ENCODE results near the gene TOPBP1. TPM values are rescaled to one million over a fixed set of nuclear protein-coding genes. Genes with fewer than 3 reads are reported as not detected.
A peak's percentile ranks its signal among the peaks of the same experiment; 100 is the strongest.

Gene TOPBP1
- total and polyA plus RNA-seq, 9 of the 15 experiments (the other 6 are each of a cell fraction or from before 2014, with no cell fraction given), result 16.6 to 77.6 (median 58.2) TPM

GRCh38 chr3:133574260-133574881 is 87.4 kb downstream of the TOPBP1 start:
- H3K4me1 ChIP-seq (replicated peaks in 1 of 2; ENCODE audit: control insufficient read depth in 2 of 2, insufficient read depth in 2 of 2, low read length in 2 of 2), result peaks cover 7 to 22% of the 10 kb centered on the region in 2 experiments; a peak in 4 of 5 replicates
- H2AFZ ChIP-seq (ENCODE audit: low read depth, low read length), result 0 out of 2 replicates have a peak overlapping the region, but pooled peaks have one; percentile 40
- WGBS (ENCODE audit: insufficient coverage, low coverage, missing lambda C conversion rate), result 0% methylated on average over 19 of the region's 54 CpGs
- H4K20me1 ChIP-seq (replicated peaks; ENCODE audit: control insufficient read depth, insufficient read depth, low read length), result peaks cover 29% of the 10 kb centered on the region
- in situ Hi-C loops (cut with MboI), result no loop called here
- H3K36me3 ChIP-seq (ENCODE audit: control insufficient read depth, insufficient read depth, low read length), result peaks cover 46% of the 10 kb centered on the region
- no peaks in the 10 kb centered on the region for H3K9me3 ChIP-seq (replicated peaks; ENCODE audit: control insufficient read depth, insufficient read depth, low read depth, low read length)
- peak overlapping the region; percentile 81 to 96 for H3K9ac ChIP-seq (ENCODE audit: insufficient read depth in 1 of 2, low read depth in 2 of 2, low read length in 2 of 2)
- no peaks in the 10 kb centered on the region for H3K9me1 ChIP-seq (ENCODE audit: control insufficient read depth, insufficient read depth, low read length)
- intact Hi-C loops (cut with micrococcal nuclease), result loop anchor here (10.0 kb wide), 1 partner anchor 850 kb away; the partner anchor contains the start of gene NPHP3
- peak overlapping the region; percentile 91 for H3K27ac ChIP-seq (ENCODE audit: extremely low read depth, low read depth, low read length)
- FAIRE-seq (peak; percentile 19), DNase-seq (ENCODE audit: extremely low read depth in 1 of 4, low spot score in 3 of 4) (peak; percentile 53 to 66 (median 60)), ATAC-seq (peak; percentile 54)
- H3K79me2 ChIP-seq (ENCODE audit: control insufficient read depth, insufficient read depth, low read length), result peaks cover 56% of the 10 kb centered on the region
- peak overlapping the region; percentile 94 for H3K4me2 ChIP-seq (ENCODE audit: insufficient read depth, low read length)
- POLR2A ChIA-PET, result interaction anchor here (0.7 to 2.1 kb wide), 4 partner anchors 13 to 106 kb away, joined by 3 to 6 read pairs (median 4); no protein-coding TSS in a partner anchor
- no TSS peak for BruUV-seq (replicated peaks)
- peak overlapping the region; percentile 80 for H3K4me3 ChIP-seq
- CTCF ChIA-PET (ENCODE audit: low intra/inter-chr PET ratio), result no interaction called here
- H3K27me3 ChIP-seq (ENCODE audit: control insufficient read depth in 2 of 2, insufficient read depth in 2 of 2, low read length in 2 of 2), result no peaks in the 10 kb centered on the region
- TF ChIP-seq NR3C1 (CRISPR knock-in tag; IDR thresholded peaks at IDR 0.05) (peak; percentile 57; the same call in 1 of the 2 replicates), HDAC1 (IDR thresholded peaks at IDR 0.05) (peak in 1 of 2 experiments; percentile 63; a peak in 2 of 4 replicates), CXXC5 (CRISPR knock-in tag; IDR thresholded peaks at IDR 0.05) (peak; percentile 60), HMGN3 (IDR thresholded peaks at IDR 0.05; ENCODE audit: borderline replicate concordance, extremely low read depth, insufficient read length, low read depth, low read length) (peak; percentile 49), VEZF1 (CRISPR knock-in tag; IDR thresholded peaks at IDR 0.05) (peak; percentile 87), NCOA2 (IDR thresholded peaks at IDR 0.05; ENCODE audit: partially characterized antibody in 2 of 2) (no peak), ATF1 (CRISPR knock-in tag; IDR thresholded peaks at IDR 0.05) (no peak), ATF1 (tag; IDR thresholded peaks at IDR 0.05) (peak; percentile 72), HMG20A (CRISPR knock-in tag; conservative IDR thresholded peaks at IDR 0.05) (no peak), POLR2G (IDR thresholded peaks at IDR 0.05; ENCODE audit: low read depth, low read length) (peak; percentile 46), ATF7 (IDR thresholded peaks at IDR 0.05) (peak; percentile 55), CHD1 (IDR thresholded peaks at IDR 0.05; ENCODE audit: low read length) (peak; percentile 34), MAZ (CRISPR knock-in tag; conservative IDR thresholded peaks at IDR 0.05 in 1 of 2, IDR thresholded peaks at IDR 0.05 in 1 of 2) (peak in 1 of 2 experiments; percentile 59; a peak in 1 of 4 replicates), HIVEP1 (CRISPR knock-in tag; IDR thresholded peaks at IDR 0.05) (no peak), MNT (conservative IDR thresholded peaks at IDR 0.05) (peak; percentile 60 to 80), USF1 (CRISPR knock-in tag; IDR thresholded peaks at IDR 0.05) (peak; percentile 80), MAX (CRISPR knock-in tag; IDR thresholded peaks at IDR 0.05) (peak; percentile 42; the same call in 1 of the 2 replicates), GABPA (tag; conservative IDR thresholded peaks at IDR 0.05; ENCODE audit: low read depth) (peak; percentile 21; the same call in 1 of the 2 replicates)
